ENCODE data around the gene MOB1B. TPM values are rescaled to one million over a fixed set of nuclear protein-coding genes. Genes with fewer than 3 reads are reported as not detected.

Gene MOB1B
- total RNA-seq, 4 donors from 2014 or later: 10.0 to 42.1 (median 16.5) TPM

GRCh38 chr4:70868778-70869177, 33.4 kb upstream of the MOB1B start:
- Histone ChIP-seq H3K27ac (no peak overlapping the region), H3K9me3 (no peaks in the 10 kb centered on the region), H3K4me1 (no peaks in the 10 kb centered on the region), H3K36me3 (no peaks in the 10 kb centered on the region), H3K4me3 (no peak overlapping the region), H3K27me3 (no peaks in the 10 kb centered on the region)
- no peak for DNase-seq
- no peak for TF ChIP-seq POLR2A (IDR thresholded peaks at IDR 0.05)
- TF ChIP-seq, protein P1, sequence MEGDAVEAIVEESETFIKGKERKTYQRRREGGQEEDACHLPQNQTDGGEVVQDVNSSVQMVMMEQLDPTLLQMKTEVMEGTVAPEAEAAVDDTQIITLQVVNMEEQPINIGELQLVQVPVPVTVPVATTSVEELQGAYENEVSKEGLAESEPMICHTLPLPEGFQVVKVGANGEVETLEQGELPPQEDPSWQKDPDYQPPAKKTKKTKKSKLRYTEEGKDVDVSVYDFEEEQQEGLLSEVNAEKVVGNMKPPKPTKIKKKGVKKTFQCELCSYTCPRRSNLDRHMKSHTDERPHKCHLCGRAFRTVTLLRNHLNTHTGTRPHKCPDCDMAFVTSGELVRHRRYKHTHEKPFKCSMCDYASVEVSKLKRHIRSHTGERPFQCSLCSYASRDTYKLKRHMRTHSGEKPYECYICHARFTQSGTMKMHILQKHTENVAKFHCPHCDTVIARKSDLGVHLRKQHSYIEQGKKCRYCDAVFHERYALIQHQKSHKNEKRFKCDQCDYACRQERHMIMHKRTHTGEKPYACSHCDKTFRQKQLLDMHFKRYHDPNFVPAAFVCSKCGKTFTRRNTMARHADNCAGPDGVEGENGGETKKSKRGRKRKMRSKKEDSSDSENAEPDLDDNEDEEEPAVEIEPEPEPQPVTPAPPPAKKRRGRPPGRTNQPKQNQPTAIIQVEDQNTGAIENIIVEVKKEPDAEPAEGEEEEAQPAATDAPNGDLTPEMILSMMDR (IDR thresholded peaks at IDR 0.05): no peak
- intact Hi-C loops (cut with DNase I; ENCODE audit: low total_unique reads): no loop called here

- Histone ChIP-seq H3K36me3 (no peaks in the 10 kb centered on the region), H3K27me3 (no peaks in the 10 kb centered on the region), H3K4me3 (no peak overlapping the region), H3K9me3 (no peaks in the 10 kb centered on the region), H3K27ac (no peak overlapping the region), H3K4me1 (no peaks in the 10 kb centered on the region)
- intact Hi-C loops (cut with DNase I; ENCODE audit: low total_unique reads): no loop called here
- TF ChIP-seq POLR2A (IDR thresholded peaks at IDR 0.05): no peak
- TF ChIP-seq, protein P1 (IDR thresholded peaks at IDR 0.05): no peak
- no peak for DNase-seq
Observed at GRCh38 chr4:70873216-70873615, 29.0 kb upstream of the MOB1B start.

DNA sequence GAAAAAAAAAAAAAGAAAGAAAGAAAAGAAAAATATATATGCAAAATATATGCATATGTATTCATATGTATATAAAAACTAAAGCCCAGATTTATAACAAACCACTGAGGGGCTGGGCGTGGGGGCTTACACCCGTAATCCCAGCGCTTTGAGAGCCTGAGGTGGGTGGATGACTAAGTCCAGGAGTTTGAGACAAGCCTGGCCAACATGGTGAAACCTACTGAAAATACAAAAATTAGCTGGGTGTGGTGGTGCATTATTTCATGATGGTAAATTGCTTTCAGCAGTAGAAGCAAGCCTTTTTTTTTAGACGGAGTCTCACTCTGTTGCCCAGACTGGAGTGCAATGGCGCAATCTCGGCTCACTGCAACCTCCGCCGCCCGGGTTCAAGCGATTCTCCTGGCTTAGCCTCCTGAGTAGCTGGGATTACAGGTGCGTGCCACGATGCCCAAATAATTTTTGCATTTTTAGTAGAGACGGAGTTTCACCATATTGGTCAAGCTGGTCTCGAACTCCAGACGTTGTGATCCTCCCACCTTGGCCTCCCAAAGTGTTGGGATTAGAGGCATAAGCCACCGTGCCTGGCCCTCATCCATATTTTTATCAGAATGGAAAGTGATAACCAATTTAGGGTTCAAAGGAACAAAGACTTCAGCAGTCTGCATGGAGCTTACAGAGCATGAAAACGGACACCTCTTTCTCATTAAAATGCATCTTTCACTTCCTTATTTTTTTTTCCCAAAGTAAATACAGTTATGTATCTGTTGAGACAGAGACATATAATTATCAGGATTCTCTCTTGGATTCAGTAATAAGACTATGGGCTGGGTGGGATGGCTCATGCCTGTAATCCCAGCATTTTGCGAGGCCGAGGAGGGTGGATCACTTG, 27.7 kb upstream of the MOB1B start:
- no peaks in the 10 kb centered on the region for H3K4me1 ChIP-seq
- TF ChIP-seq POLR2A (IDR thresholded peaks at IDR 0.05): no peak
- TF ChIP-seq, protein P1 (IDR thresholded peaks at IDR 0.05): no peak
- intact Hi-C loops (cut with DNase I; ENCODE audit: low total_unique reads): no loop called here
- H3K9me3 ChIP-seq: no peaks in the 10 kb centered on the region
- H3K4me3 ChIP-seq: no peak overlapping the region
- H3K27me3 ChIP-seq: no peaks in the 10 kb centered on the region
- no peak for DNase-seq
- H3K27ac ChIP-seq: no peak overlapping the region
- no peaks in the 10 kb centered on the region for H3K36me3 ChIP-seq

DNA sequence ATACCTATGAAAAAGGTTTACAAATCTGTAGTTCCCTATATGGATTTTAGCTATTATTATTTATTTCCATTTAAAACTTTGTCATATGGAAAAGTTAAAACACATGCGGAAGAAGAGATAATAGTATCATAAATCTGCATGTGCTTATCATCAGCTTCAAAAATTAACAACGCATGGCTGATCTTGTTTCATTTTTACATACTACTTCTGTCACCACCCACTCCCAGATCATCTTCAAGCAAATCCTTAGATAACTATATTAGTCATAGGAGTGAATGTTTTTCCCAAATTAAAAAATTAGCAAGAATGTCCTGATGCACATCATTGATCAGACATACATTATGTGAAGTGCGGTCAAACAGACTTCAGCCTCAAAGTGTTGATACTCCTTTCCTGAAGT, 24.6 kb upstream of the MOB1B start:
- Histone ChIP-seq H3K27ac (no peak overlapping the region), H3K27me3 (no peaks in the 10 kb centered on the region), H3K4me3 (no peak overlapping the region), H3K4me1 (no peaks in the 10 kb centered on the region), H3K9me3 (no peaks in the 10 kb centered on the region), H3K36me3 (no peaks in the 10 kb centered on the region)
- intact Hi-C loops (cut with DNase I; ENCODE audit: low total_unique reads): no loop called here
- TF ChIP-seq, protein P1 (IDR thresholded peaks at IDR 0.05): no peak
- no peak for TF ChIP-seq POLR2A (IDR thresholded peaks at IDR 0.05)
- DNase-seq: no peak

DNA sequence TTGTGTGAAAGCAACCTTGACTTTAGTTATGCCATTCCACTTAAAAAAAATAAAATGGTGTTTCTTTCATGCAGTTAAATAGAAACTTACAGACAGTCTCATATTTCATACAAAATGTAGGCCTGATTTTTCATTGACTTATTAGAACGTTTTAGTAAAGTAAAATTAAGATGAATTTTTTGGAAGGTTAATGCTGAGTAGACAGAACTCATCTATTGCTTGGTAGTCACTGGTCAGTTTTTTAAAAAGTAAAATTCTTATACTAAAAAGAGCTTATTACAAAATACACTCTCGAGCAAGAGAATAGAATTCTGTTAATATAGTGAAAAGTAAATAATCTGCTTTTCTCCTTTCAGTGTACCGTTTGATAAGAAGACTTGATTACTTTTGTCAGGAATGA, 21.4 kb upstream of the MOB1B start:
- intact Hi-C loops (cut with DNase I; ENCODE audit: low total_unique reads): no loop called here
- no peak overlapping the region for H3K4me3 ChIP-seq
- H3K27me3 ChIP-seq: no peaks in the 10 kb centered on the region
- no peaks in the 10 kb centered on the region for H3K9me3 ChIP-seq
- TF ChIP-seq, protein P1 (IDR thresholded peaks at IDR 0.05): no peak
- TF ChIP-seq POLR2A (IDR thresholded peaks at IDR 0.05): no peak
- H3K4me1 ChIP-seq: no peaks in the 10 kb centered on the region
- no peak for DNase-seq
- H3K36me3 ChIP-seq: no peaks in the 10 kb centered on the region
- no peak overlapping the region for H3K27ac ChIP-seq
